H1 (cell line): ENCODE data around the gene COLQ. TPM values are rescaled to one million over a fixed set of nuclear protein-coding genes. Genes with fewer than 3 reads are reported as not detected.

Experiments
- CEBPB ChIP-seq: IDR thresholded peaks from 2 replicates; pipeline ENCODE4 v1.6.1; 2012; ENCODE audit warnings: low read depth, low read length
- CHD1 ChIP-seq: IDR thresholded peaks from 2 replicates; pipeline ENCODE4 v1.6.1; 2012; ENCODE audit warnings: low read depth, low read length, improper control_type of control experiment
- CHD7 ChIP-seq: fragments of 300-600 bp; sonication (generic); IDR thresholded peaks from 2 replicates; pipeline ENCODE4 v1.7.1; 2012; ENCODE audit warnings: low read length, moderate library complexity, mild to moderate bottlenecking, inconsistent platforms; ENCODE audit not compliant: insufficient replicate concordance
- EP300 ChIP-seq, 2 experiments: IDR thresholded peaks; 1 replicate in 1 of 2; 2 replicates in 1 of 2; pipeline ENCODE4 v1.6.1; 2011 to 2012; ENCODE audit warnings: low read depth in 2 of 2, low read length in 2 of 2, mild to moderate bottlenecking in 2 of 2, borderline replicate concordance in 1 of 2, inconsistent platforms in 1 of 2, moderate library complexity in 1 of 2
- EZH2 ChIP-seq: fragments of 200-600 bp; sonication (generic); IDR thresholded peaks from 2 replicates; pipeline ENCODE4 v1.7.1; 2012; ENCODE audit warnings: low read depth, mild to moderate bottlenecking, moderate library complexity, low read length, inconsistent platforms; ENCODE audit not compliant: severe bottlenecking
- GABPA ChIP-seq: IDR thresholded peaks from 2 replicates; pipeline ENCODE4 v1.6.1; 2011; ENCODE audit warnings: mild to moderate bottlenecking, low read length, moderate library complexity, borderline replicate concordance; ENCODE audit not compliant: insufficient read depth
- KDM1A ChIP-seq: fragments of 200-600, 300-600 bp; sonication (generic); IDR thresholded peaks from 2 replicates; pipeline ENCODE4 v1.7.1; 2016; ENCODE audit warnings: mild to moderate bottlenecking, low read length, borderline replicate concordance
- KDM4A ChIP-seq: IDR thresholded peaks from one replicate; pipeline ENCODE4 v1.7.1; 2012; ENCODE audit warnings: low read depth, mild to moderate bottlenecking, moderate library complexity, low read length, inconsistent platforms; ENCODE audit not compliant: severe bottlenecking
- MAFK ChIP-seq: IDR thresholded peaks from 2 replicates; pipeline ENCODE4 v1.6.1; 2012; ENCODE audit warnings: low read depth, mild to moderate bottlenecking, improper control_type of control experiment, low read length
- SAP30 ChIP-seq: fragments of 300-600 bp; sonication (generic); IDR thresholded peaks from 2 replicates; pipeline ENCODE4 v1.7.1; 2012; ENCODE audit warnings: low read length, moderate library complexity, mild to moderate bottlenecking, inconsistent platforms; ENCODE audit not compliant: insufficient read depth, insufficient replicate concordance
- SIN3A ChIP-seq, 2 experiments: IDR thresholded peaks in 1 of 2; conservative IDR thresholded peaks in 1 of 2; 2 replicates each; pipeline ENCODE4 v1.6.1; 2011 to 2012; ENCODE audit warnings: low read length in 2 of 2, improper control_type of control experiment in 1 of 2, low read depth in 1 of 2, mild to moderate bottlenecking in 1 of 2
- polyA plus RNA-seq, 7 experiments: library from polyadenylated mRNA; depleted of rRNA in 3 of 7; stranded (reverse) in 5 of 7; unstranded in 2 of 7; fragments of >200 nt in 5 of 7; fragments of 200-250 nt in 2 of 7; gene quantifications; 1 replicate in 5 of 7; 2 replicates in 1 of 7; 4 replicates in 1 of 7; pipeline versions ENCODE4 v1.2.1 to v1.2.3, GENCODE V29; 2011 to 2013; ENCODE audit warnings: missing spikeins in 2 of 7, mixed read lengths in 2 of 7
- total RNA-seq: library from RNA; stranded (reverse); fragmentation: NEBNext Ultra II Directional; extraction: Animal tissue kit (Norgen Biotek cat#: 25700); gene quantifications from 2 replicates; pipeline ENCODE4 v1.2.1, GENCODE V29; 2021

COLQ gene
- total and polyA plus RNA-seq, 2 of the 8 experiments (the other 6 are each of a cell fraction or from before 2014, with no cell fraction given), result 1.5 to 1.9 TPM

- TF ChIP-seq CHD7 (no peak), SAP30 (no peak), SIN3A (conservative IDR thresholded peaks at IDR 0.05 in 1 of 2, IDR thresholded peaks at IDR 0.05 in 1 of 2; ENCODE audit: low read depth in 1 of 2, low read length in 2 of 2) (no peak), KDM4A (no peak), CHD1 (no peak), CEBPB (no peak), EP300 (IDR thresholded peaks at IDR 0.05; ENCODE audit: borderline replicate concordance in 1 of 2, low read depth in 2 of 2, low read length in 2 of 2) (no peak), GABPA (no peak), MAFK (no peak), EZH2 (no peak), KDM1A (no peak)
These were observed 69.3 kb downstream of the COLQ start (continued) for GRCh38 chr3:15452156-15452555.
